Midbrain (tissue), 1 donor: ENCODE data around the gene ATOSA.

ENCODE experiments used
- DNase-seq: peaks from one replicate; lab custom pipeline; 2025; lab: John Stamatoyannopoulos, UW

Gene ATOSA, protein sequence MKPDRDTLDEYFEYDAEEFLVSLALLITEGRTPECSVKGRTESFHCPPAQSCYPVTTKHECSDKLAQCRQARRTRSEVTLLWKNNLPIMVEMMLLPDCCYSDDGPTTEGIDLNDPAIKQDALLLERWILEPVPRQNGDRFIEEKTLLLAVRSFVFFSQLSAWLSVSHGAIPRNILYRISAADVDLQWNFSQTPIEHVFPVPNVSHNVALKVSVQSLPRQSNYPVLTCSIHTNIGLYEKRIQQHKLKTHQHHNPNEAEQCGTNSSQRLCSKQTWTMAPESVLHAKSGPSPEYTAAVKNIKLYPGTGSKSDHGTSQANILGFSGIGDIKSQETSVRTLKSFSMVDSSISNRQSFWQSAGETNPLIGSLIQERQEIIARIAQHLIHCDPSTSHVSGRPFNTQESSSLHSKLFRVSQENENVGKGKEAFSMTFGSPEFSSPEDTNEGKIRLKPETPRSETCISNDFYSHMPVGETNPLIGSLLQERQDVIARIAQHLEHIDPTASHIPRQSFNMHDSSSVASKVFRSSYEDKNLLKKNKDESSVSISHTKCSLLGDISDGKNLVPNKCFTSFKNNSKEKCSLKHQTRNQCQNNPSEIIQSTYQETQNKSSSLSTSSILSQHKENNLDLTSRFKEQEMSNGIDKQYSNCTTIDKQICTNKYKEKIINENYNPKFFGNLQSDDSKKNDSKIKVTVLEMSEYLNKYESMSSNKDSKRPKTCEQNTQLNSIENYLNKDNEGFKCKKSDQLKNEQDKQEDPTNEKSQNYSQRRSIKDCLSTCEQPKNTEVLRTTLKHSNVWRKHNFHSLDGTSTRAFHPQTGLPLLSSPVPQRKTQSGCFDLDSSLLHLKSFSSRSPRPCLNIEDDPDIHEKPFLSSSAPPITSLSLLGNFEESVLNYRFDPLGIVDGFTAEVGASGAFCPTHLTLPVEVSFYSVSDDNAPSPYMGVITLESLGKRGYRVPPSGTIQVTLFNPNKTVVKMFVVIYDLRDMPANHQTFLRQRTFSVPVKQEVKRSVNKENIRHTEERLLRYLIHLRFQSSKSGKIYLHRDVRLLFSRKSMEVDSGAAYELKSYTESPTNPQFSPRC

DNA sequence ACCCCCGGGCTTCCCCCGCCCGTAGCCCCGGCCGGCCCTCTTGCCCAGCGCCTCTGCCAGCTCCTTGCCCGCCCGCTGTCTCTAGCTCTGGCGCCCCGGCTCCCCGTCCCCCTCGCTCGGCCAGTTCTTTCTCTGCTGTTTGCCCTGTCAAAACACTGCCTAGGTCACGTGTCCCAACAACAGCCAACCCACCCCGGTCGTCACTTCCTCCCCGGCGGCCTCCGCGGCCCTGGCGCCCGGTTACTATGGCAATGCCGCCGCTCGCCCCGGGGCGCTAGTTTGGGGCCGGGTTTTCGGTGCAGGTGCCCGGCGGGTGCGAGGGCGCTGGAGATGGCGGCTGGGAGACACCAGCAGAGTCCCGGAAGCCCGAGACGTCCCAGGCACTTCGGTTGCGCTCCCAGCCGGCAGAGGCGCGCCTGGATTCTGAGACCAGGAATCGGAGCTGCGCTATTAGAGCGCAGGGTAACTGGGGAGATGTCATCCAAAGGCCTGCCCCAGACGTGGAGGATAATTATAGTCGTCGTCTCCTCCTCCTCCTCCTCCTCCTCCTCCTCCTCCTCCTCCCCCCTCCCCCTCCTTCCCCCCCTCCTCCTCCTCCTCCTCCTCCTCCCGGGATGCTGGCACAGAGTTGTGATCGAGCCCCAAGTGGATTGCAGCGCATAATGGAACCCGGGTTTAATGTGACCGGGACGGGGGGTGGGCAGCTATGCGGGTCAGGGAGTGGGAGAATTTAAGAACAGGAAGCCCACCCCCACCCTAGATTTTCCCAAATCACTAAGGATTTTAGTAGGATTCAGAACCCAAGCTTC is at the start of gene ATOSA:
Gene ATOSA (minus strand): TSS at position 157 of the 809 bp plus-strand sequence. CDS start 1,367 bp downstream, outside the sequence.
- peak; percentile 94 for DNase-seq

DNA sequence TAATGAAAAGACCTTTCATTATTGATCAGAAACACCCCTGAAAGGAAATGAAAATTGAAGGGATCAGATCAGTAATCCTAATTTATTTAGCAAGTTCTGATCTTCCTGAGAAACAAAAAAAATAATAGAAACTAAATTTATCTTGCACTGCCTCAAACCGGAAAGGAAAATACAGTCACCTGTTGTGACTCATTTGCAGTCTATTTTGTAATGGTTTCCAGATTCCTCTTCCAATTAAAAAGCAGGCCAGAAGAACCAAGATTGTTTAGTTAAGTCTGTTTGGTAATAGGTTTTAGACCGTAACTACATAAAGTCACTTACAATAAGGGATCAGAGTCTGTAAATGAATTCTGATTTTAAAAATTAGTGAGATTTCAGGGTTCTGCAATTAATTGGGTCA is 49.7 kb upstream of the ATOSA start:
- no peak for DNase-seq

DNA sequence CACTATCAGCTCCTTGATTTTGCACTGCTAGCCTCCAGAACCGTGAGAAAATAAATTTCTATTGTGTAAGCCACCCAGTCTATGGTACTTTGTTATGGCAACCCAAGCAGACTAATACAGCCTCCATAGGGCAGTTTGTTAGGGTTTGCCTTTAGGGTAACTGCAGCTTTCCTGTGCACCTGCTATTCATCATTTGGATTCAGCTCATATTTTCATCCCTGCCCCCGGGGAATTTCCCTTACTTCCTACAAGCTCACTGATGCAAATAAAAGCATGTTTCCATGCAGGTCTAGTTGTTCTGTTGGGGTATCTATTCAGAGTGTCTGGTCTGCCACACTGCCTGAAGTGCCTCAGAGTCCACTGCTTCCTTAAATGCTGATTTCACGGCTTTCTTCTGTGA is 48.6 kb upstream of the ATOSA start:
- no peak for DNase-seq

DNA sequence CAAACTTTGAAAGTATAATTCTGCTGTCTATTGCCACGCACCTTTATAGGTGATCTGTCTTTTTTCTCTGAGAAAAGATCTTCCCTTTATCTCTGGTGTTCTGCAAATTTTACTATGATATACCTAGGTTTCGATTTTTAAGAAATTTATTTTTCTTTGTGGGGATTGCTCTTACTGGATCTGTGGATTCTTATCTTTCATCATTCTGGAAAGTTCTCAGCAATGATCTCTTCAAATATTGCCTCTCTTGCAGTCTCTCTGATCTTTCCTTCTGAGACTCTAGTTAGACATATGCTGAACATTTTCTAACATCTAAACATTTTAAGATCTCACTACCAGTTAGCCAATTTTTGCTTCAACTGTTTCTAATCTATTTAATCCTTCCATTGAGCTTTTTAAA is 47.0 kb upstream of the ATOSA start:
- no peak for DNase-seq

DNA sequence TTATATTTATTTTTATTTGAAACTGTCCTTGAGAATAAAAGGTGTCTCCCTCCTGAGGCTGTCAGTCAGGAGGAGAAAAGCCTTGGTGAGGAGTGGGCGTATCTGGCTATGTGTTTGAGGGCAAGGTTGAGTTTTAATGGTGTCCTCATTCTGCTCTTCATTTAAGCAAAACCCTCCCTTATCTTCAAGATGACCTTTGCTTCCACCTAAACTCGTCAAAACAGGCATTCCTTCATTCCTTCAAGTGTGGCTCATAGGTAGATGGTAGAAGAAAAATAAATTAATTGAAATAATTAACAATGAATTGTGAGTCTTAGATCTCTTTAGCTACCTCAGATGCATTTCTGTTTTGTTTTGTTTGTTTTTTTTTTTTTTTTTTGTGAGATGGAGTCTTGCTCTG is 39.4 kb upstream of the ATOSA start:
- no peak for DNase-seq

DNA sequence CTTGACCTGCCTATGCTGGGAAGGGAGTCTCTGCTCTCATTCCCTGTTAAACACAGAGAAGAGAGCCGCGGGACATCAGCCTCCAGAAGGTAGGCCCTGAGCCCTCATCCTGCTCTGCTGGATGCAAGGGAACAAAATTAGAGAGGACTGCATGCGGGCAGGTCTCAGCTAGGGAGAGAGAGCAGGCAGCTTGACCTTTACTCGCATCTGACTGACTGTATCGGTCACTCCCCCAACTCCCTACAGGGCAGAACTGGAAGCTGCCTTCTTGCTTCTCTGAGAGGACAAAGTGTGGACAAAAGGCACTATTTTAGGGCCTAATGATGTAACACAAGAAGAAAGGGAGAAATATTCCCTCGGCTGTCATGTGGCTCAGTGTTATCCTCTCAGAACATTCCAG is 38.7 kb upstream of the ATOSA start:
- no peak for DNase-seq

DNA sequence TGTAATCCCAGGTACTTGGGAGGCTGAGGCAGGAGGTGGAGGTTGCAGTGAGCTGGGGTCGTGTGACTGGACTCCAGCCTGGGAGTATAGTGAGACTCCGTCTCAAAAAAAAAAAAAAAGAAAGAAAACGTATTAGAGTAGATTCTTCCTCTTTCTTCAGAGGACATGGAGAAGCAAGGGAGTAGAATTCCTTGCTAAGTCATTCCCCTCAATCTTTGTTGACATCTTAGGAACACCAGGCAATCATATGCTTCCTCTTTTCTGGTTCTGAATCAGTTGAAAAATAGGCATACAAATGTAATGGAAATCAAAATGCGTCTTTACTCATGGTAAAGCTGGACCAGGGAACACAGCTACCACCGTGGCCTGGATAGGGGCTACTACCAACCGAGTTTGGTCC is 38.3 kb upstream of the ATOSA start:
- DNase-seq: no peak

DNA sequence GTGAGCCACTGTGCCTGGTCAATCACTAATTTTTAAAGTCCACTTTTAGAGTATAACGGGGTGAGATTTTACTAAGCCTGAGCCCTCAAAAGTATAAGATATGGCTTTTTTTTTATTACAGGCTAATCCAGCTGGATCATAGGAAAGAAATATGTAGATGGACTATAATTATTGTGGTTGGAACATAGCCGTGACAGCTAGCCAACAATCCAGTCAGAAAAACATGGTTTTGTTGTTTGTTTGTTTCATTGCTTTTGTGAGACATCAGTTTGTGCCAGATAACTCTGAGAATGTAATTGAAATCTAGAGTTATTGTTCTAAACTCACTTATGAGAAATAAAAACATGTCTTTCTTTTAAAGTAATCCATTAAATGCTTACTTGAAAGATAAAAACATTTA is 37.3 kb upstream of the ATOSA start:
- DNase-seq: no peak

DNA sequence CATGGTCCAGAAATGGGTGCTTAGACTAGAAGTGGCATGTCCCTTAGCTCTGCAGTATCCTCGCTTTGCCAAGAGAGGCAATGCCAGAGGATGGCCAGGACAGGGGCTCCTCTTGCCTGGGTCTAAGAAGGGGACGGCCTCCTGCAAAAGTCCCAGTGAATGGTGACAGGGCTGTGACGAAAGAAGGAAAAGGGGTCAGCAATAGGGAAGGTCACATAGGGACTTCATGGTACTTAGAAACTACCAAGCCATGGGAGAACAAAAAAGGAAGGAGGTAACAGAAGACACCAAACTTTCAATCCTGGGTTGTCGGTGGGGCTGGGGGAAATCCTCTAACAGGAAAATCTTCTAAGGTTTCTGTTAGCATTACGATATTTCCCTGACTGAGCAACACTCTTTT is 36.2 kb upstream of the ATOSA start:
- no peak for DNase-seq

DNA sequence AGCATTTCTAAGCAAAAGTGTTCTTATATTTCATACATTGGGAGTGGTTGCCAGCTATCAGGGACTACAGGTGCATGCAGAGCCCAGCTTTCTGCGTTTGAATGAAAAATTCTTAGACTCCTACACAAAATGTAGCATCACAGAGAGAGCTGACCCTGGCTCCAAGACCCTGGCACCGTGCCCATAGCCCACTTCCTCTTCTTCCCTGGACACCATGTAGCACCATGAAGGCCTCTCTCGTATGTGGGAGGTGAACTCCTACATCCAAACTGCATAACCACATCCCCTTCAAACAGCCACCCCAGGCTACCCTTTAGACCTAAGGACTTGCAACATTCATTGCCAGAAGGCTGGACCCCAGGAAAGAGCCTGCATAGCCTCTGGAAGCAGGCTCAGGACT is 35.8 kb upstream of the ATOSA start:
- no peak for DNase-seq

DNA sequence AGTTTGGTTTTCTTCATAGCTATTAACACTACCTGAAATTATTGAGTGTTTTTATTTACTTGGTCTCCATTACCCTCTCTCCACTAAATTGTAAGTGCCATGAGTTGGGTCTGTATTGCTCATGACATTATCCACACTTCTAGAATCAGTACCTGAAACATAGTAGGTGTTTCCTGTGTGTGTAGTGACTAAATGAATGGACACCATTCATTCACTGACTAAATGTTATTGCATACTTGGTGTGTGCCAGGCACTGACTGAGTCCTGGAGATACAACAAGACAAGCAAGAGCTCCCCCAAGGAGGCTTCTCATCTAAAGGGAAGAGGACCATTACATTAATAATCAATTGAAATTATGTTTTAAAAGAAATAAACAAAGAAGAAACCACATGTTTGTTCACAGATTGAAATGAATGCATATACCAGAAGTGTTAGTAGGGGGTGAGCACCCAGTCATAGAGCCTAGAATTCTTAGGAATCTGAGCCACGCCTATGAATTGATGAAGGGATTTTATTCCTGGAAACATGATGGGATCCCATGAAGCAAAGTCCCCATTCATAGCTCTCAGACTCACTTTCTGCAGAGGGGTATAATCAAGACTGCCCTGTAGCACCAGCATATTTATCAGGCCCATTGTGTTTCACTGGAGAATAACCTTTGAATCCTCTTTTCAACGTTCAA is 31.7 kb upstream of the ATOSA start:
- no peak for DNase-seq

DNA sequence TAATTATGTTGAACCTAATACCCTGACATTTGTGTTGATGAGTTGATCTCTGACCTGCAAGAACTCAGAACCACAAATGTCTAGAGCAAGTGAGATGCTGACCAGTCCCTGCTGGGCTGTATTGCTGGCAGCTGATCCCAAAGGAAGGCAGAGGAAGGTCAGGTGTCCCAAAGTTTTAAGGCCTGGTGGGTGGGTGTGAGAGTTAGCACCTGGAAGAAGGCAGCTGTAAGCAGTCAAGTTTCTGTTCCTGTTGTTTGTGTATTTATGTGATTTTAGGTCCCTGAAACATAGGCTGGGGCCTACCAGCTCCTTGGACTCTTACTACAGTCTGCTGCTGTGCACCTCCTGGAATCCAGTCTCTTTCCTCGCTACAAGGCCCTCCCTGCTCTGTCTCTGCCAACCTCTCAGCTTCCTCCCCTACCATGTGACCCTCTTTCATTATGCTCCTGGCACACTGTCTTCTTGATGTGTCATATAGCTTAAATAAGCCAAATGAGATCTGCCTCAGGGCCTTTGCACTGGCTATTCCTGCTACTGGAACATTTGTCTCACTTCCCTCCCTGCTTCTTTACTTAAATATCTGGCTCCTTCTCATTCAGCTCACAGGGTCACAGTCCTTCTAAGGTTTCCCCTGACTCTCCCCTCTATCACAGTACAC is 31.0 kb upstream of the ATOSA start:
- DNase-seq: no peak

DNA sequence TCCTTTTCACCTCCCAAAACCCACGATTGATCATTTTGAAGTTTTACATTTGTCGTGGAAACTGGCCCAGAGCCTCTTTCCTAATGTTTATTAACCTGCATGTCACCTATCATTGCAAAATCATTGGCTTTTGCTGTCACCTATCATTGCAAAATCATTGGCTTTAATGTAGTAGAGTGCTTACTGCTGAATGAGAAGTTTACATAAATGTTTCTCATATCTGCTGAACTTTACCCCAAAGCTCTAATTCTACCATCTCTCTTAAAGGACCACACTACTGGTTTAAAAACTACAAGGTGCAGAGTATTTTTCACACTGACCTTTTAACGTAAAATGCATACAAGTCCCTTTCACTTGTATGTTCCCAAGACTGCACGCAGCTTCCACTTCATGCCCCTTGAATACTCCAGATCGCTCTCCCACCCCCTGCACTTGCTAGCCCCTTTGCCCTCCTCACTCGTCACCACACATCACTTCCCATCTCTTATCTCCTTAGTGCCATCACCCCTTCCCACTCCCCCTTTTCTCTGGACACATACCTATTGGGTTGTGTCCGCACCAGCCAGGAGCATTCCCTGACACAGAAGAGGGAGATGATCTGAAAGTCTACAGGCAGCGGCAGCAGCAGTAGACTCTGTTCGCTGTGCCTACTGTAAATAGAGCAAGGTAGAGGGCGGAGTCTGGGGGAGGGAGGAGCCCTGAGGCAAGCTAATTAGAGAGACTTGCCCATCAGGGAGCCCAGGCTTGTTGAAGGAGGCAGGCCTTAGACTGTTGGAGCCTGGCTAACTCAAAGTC is 30.2 kb upstream of the ATOSA start:
- DNase-seq: no peak

DNA sequence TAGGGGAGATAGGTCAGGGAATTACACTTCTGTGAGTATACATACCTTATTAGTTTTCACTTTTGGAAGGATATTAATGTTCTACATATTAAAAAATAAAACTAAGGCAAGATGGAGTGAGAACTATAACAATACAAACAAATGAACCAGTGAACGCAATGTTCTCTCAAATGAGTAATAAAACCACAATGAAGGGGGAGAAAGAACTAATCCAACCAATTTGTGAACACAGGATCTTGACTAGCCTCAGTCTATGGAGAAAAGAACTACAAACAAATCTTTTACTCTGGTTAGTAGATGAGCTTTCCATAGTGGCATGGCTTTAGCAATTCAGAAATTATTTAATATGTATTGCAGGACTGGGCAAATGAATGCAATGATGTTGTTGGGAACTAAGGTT is 26.9 kb upstream of the ATOSA start:
- DNase-seq: no peak

DNA sequence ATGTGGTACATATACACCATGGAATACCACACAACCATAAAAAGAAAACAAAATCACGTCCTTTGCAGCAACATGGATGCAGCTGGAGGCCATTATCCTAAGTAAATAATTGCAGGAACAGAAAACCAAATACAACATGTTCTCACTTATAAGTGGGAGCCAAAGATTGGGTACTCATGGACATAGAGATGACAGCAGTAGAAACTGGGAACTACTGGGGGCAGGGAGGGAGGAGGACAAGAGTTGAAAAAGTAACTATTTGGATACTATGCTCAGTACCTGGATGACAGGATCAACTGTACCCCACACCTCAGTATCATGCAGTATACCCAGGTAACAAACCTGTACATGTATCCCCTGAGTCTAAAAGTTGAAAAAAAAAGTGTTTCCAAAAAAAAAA is 23.2 kb upstream of the ATOSA start:
- DNase-seq: no peak

DNA sequence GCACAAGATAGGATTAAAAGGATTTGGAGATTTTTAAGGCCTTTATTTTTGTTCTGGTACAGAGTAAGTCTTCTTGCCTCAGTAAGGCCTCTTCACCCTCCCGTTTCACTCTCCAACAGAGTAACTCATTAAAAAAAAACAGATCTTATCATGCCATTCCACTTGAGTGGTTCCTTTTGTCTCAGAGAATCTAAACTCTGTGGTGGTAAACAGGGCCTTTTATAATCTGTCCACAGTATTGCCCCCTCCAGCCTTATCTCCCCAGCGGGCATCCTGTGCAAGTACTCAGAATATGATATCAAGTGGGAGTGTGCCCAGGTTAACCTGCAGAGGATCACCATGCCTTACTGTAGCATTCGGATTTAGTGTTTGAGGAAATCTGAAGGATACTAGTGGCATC is 20.3 kb upstream of the ATOSA start:
- no peak for DNase-seq

DNA sequence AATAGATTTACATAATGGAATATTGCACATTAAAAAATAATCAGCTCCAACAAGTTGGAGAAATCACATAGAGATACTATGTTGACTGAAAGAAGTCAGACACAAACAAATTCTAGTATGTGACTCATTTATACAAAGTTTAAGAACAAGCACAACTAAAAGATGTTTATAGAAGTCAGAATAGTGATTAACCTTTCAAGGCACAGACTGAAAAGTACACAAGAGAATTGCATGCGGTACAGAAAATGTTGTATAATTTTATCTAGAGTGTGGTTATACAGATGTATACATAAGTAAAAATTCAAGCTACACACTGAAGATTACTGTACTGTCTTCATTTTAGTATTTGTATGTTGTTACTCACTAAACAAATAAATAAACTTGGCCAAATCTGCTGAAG is 19.3 kb upstream of the ATOSA start:
- no peak for DNase-seq

DNA sequence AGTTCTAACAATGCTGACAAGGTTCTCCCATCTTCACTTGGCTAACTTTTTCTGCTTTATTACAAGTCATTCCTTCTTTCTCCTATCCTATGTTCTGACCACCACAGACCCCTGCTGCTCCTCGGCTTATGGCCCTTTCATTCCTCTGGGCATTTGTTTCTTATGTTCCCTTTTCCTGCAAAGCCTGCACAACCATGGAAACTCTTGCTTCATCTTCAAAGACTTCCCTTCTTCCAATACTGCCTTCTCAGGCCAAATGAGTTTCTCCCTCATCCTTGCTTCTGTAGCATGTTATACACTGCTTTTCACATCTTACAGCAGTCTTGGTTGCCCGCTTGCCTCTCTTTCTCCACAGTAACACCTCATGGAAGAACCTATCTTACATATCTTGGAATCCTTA is 17.9 kb upstream of the ATOSA start:
- no peak for DNase-seq

DNA sequence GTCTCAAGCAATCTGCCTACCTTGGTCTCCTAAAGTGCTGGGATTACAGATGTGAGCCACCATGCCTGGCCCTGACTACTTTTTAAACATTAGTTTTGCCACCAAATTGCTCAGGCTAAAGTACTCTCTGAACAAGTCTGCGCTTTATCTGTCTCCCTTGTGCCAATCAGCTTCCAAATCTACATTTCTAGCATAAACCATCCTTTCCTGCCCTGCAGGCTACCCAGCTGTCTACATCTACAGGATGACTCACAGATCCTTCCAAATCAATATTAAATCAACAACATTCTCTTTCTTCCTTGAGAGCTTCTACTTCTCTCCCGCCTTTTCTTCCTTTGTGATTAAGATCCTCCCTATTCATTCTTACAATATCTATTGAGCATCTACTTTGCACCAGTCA is 16.0 kb upstream of the ATOSA start:
- no peak for DNase-seq

DNA sequence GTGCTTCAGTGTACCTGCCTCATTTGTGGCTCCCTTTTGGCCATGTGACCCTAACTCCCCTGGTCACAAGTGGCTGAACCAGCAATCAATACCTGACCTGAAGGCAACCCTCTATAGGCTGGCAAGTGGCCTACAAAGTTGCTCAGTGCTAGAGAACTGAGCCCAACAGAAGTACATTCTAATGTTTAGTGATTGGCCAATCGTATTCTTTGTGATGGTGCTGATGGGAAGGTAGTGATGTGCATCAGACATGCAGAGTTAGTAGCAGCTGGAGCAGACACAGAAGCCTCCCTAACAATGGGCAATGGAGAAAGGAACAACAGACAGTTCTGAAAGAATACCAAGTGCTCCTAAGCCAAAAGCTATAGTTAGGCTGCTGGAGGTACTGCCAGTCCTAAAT is 10.4 kb upstream of the ATOSA start:
- DNase-seq: no peak
